ENCODE measurements around the gene NDUFAF7.

DNA sequence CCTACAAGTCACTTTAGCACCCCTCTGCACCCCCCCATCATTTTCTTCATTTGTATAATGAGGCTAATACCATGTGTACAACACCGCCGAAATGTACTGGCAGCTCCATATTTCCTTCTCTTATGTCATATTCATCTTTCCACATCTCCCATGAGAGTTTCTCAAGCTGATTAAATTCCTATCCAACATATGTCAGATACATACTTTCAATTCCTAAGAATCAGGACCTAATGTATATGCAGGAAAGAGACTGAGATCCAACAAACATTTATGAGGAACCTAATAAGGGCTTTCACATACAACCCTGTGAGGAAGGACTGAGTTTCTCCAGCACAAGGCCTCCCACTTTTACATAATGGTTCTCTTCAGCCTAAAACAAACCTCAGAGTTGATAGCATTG, 51.3 kb downstream of the NDUFAF7 start:
- TF ChIP-seq, protein P1, sequence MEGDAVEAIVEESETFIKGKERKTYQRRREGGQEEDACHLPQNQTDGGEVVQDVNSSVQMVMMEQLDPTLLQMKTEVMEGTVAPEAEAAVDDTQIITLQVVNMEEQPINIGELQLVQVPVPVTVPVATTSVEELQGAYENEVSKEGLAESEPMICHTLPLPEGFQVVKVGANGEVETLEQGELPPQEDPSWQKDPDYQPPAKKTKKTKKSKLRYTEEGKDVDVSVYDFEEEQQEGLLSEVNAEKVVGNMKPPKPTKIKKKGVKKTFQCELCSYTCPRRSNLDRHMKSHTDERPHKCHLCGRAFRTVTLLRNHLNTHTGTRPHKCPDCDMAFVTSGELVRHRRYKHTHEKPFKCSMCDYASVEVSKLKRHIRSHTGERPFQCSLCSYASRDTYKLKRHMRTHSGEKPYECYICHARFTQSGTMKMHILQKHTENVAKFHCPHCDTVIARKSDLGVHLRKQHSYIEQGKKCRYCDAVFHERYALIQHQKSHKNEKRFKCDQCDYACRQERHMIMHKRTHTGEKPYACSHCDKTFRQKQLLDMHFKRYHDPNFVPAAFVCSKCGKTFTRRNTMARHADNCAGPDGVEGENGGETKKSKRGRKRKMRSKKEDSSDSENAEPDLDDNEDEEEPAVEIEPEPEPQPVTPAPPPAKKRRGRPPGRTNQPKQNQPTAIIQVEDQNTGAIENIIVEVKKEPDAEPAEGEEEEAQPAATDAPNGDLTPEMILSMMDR (IDR thresholded peaks at IDR 0.05) = no peak
- TF ChIP-seq POLR2A (IDR thresholded peaks at IDR 0.05) (no peak), EP300 (IDR thresholded peaks at IDR 0.05) (no peak)

Data from ovary (tissue), 3 donors.